Aorta (tissue), 5 donors: ENCODE measurements around the gene PAMR1. TPM values are rescaled to one million over a fixed set of nuclear protein-coding genes. Genes with fewer than 3 reads are reported as not detected.
"Not testable (repeated sequence)": the region's sequence is repeated elsewhere in the genome, so short reads cannot be mapped to it uniquely, and the experiment has no call there.

ENCODE experiments used
- ATAC-seq: fragments of 200-7000 bp; cut with Tn5 transposase; one replicate; pipeline ENCODE4 v1.9.1; 2022; ENCODE audit warnings: moderate library complexity; ENCODE audit not compliant: low FRiP score
- DNase-seq, 2 donors: peaks; one replicate each; pipeline ENCODE4 v3.0.0-alpha.2; 2020
- H3K27ac ChIP-seq, 2 donors: one replicate each; pipeline ENCODE4 v1.5.1; 2013; ENCODE audit warnings: low read length in 2 of 2, mild to moderate bottlenecking in 2 of 2, moderate library complexity in 2 of 2, control low read depth in 1 of 2, inconsistent platforms in 1 of 2, low read depth in 1 of 2
- H3K27me3 ChIP-seq, 2 donors: one replicate each; pipeline ENCODE4 v1.6.1; 2013; ENCODE audit warnings: control low read depth in 1 of 2, low read length in 1 of 2, mild to moderate bottlenecking in 1 of 2, moderate library complexity in 1 of 2; ENCODE audit not compliant: insufficient read depth in 2 of 2, control insufficient read depth in 1 of 2
- H3K36me3 ChIP-seq, 2 donors: one replicate each; pipeline ENCODE4 v1.6.1; 2013; ENCODE audit warnings: control low read depth in 1 of 2, low read length in 1 of 2, mild to moderate bottlenecking in 1 of 2; ENCODE audit not compliant: insufficient read depth in 2 of 2, control insufficient read depth in 1 of 2
- H3K4me1 ChIP-seq, 2 donors: one replicate each; pipeline ENCODE4 v1.6.1; 2013; ENCODE audit warnings: low read length in 2 of 2, control low read depth in 1 of 2, mild to moderate bottlenecking in 1 of 2, moderate library complexity in 1 of 2; ENCODE audit not compliant: insufficient read depth in 2 of 2, control insufficient read depth in 1 of 2
- H3K4me3 ChIP-seq, 2 donors: one replicate each; pipeline ENCODE4 v1.5.1; 2013; ENCODE audit warnings: low read length in 2 of 2, control low read depth in 1 of 2, mild to moderate bottlenecking in 1 of 2
- H3K9me3 ChIP-seq: one replicate; pipeline ENCODE4 v1.6.1; 2013; ENCODE audit warnings: mild to moderate bottlenecking, low read length; ENCODE audit not compliant: control insufficient read depth
- WGBS, 2 donors: extraction: QIAGEN DNeasy Blood & Tissue Kit; methylation state at CpG; one replicate each; pipeline ENCODE4 v1.1.7; 2013; 5-methylcytosine and 5-hydroxymethylcytosine counted together
- intact Hi-C, 2 donors: fragments of 100-400 bp; cut with DNase I; formaldehyde crosslinking; loops; one replicate each; pipeline versions ENCODE4 v1.14.2 to v1.15.0; 2022
- polyA plus RNA-seq, 2 donors: library from polyadenylated mRNA; stranded (reverse); fragments of 200-250 nt; gene quantifications; one replicate each; pipeline ENCODE4 v1.2.3, GENCODE V29; 2013
- total RNA-seq, 2 donors: library from RNA; stranded (reverse); fragmentation: NEBNext Ultra II Directional; extraction: Animal tissue kit (Norgen Biotek cat#: 25700); gene quantifications; one replicate each; pipeline ENCODE4 v1.2.1, GENCODE V29; 2021
- donor health status: healthy with polysubstance abuse.
- donor health status: Bipolar disorder and iron deficiency.
- donor health status: DM: no; HTN: no; CAD: no.
- donor health status: DM: no; HTN: no; CAD: no.
- donor health status: DM: yes; HTN: yes; CAD: no.

PAMR1 gene
- total and polyA plus RNA-seq, 4 donors: 0.69 to 3.1 (median 2.2) TPM

GRCh38 chr11:35548925-35549561 lies 23.6 kb upstream of the PAMR1 start:
- no peak overlapping the region for H3K4me3 ChIP-seq
- no peak for ATAC-seq
- H3K36me3 ChIP-seq: no peaks in the 10 kb centered on the region
- 59 to 74% methylated on average over 4 of the region's 4 CpGs for WGBS, 2 donors
- H3K9me3 ChIP-seq: no peaks in the 10 kb centered on the region
- no peaks in the 10 kb centered on the region for H3K4me1 ChIP-seq
- no peak for DNase-seq
- H3K27ac ChIP-seq: no peak overlapping the region
- intact Hi-C loops: no loop called here
- H3K27me3 ChIP-seq: no peaks in the 10 kb centered on the region

GRCh38 chr11:35547995-35548394 lies 22.6 kb upstream of the PAMR1 start:
- 95 to 98% methylated on average over 4 of the region's 4 CpGs for WGBS, 2 donors
- intact Hi-C loops: not testable (repeated sequence)

GRCh38 chr11:35546317-35546716 lies 20.9 kb upstream of the PAMR1 start:
- ATAC-seq: no peak
- no peaks in the 10 kb centered on the region for H3K9me3 ChIP-seq
- no peak overlapping the region for H3K27ac ChIP-seq
- H3K4me1 ChIP-seq: peaks cover 0 to 3% of the 10 kb centered on the region in 2 donors
- DNase-seq: no peak
- no peaks in the 10 kb centered on the region for H3K27me3 ChIP-seq
- intact Hi-C loops: no loop called here
- 48 to 50% methylated on average over 3 of the region's 3 CpGs for WGBS, 2 donors
- no peak overlapping the region for H3K4me3 ChIP-seq
- no peaks in the 10 kb centered on the region for H3K36me3 ChIP-seq

More at GRCh38 chr11:35547995-35548394, 22.6 kb upstream of the PAMR1 start:
- not testable (repeated sequence) for H3K27ac ChIP-seq, DNase-seq, H3K4me3 ChIP-seq, H3K36me3 ChIP-seq, H3K4me1 ChIP-seq, H3K27me3 ChIP-seq, ATAC-seq, H3K9me3 ChIP-seq

GRCh38 chr11:35545391-35546003 lies 20.1 kb upstream of the PAMR1 start:
- Histone ChIP-seq H3K4me1 (peaks cover 0 to 3% of the 10 kb centered on the region in 2 donors), H3K9me3 (no peaks in the 10 kb centered on the region), H3K27me3 (no peaks in the 10 kb centered on the region), H3K27ac (no peak overlapping the region), H3K4me3 (no peak overlapping the region), H3K36me3 (no peaks in the 10 kb centered on the region)
- ATAC-seq (no peak), DNase-seq (no peak)
- intact Hi-C loops: no loop called here
- 94 to 95% methylated on average over 9 of the region's 9 CpGs for WGBS, 2 donors

GRCh38 chr11:35543481-35543880 lies 18.1 kb upstream of the PAMR1 start:
- no peak for DNase-seq
- no peaks in the 10 kb centered on the region for H3K27me3 ChIP-seq
- H3K9me3 ChIP-seq: no peaks in the 10 kb centered on the region
- 94% methylated on average over 4 of the region's 4 CpGs for whole genome bisulfite sequencing, 2 donors
- H3K27ac ChIP-seq: no peak overlapping the region
- intact Hi-C loops: no loop called here
- H3K36me3 ChIP-seq: no peaks in the 10 kb centered on the region
- no peak for ATAC-seq
- peaks cover 0 to 3% of the 10 kb centered on the region in 2 donors for H3K4me1 ChIP-seq
- no peak overlapping the region for H3K4me3 ChIP-seq

- no peaks in the 10 kb centered on the region for H3K9me3 ChIP-seq
- H3K27ac ChIP-seq: no peak overlapping the region
- ATAC-seq (peak; percentile 77), DNase-seq (peak in 1 of 2 donors; percentile 67)
- intact Hi-C loops: no loop called here
- H3K4me3 ChIP-seq: no peak overlapping the region
- WGBS, 2 donors: 2 to 4% methylated on average over 4 of the region's 4 CpGs
- H3K4me1 ChIP-seq: peaks cover 0 to 3% of the 10 kb centered on the region in 2 donors
- H3K27me3 ChIP-seq: no peaks in the 10 kb centered on the region
- no peaks in the 10 kb centered on the region for H3K36me3 ChIP-seq
Observed at GRCh38 chr11:35541621-35542375, 16.4 kb upstream of the PAMR1 start.

GRCh38 chr11:35540526-35540925 lies 15.1 kb upstream of the PAMR1 start:
- H3K27ac ChIP-seq: no peak overlapping the region
- DNase-seq (no peak), ATAC-seq (no peak)
- intact Hi-C loops: no loop called here
- no peak overlapping the region for H3K4me3 ChIP-seq
- 96 to 98% methylated on average over 3 of the region's 3 CpGs for WGBS, 2 donors
- no peaks in the 10 kb centered on the region for H3K9me3 ChIP-seq
- H3K36me3 ChIP-seq: no peaks in the 10 kb centered on the region
- peaks cover 0 to 3% of the 10 kb centered on the region in 2 donors for H3K4me1 ChIP-seq
- no peaks in the 10 kb centered on the region for H3K27me3 ChIP-seq

GRCh38 chr11:35539781-35540281 lies 14.4 kb upstream of the PAMR1 start:
- 80 to 92% methylated on average over 7 of the region's 7 CpGs for WGBS, 2 donors
- Histone ChIP-seq H3K4me1 (peaks cover 0 to 3% of the 10 kb centered on the region in 2 donors), H3K36me3 (no peaks in the 10 kb centered on the region), H3K27me3 (no peaks in the 10 kb centered on the region), H3K4me3 (no peak overlapping the region), H3K9me3 (no peaks in the 10 kb centered on the region), H3K27ac (no peak overlapping the region)
- DNase-seq (peak in 1 of 2 donors; percentile 75), ATAC-seq (peak; percentile 34)
- intact Hi-C loops: no loop called here
